NCI-H2081 treated with DMSO at 0.1 percent for 48 hours (cell line): ENCODE data around the gene MESP1.
A peak's percentile ranks its signal among the peaks of the same experiment; 100 is the strongest.

Experiments
- DNase-seq: peaks from one replicate; lab custom pipeline; 2025; lab: John Stamatoyannopoulos, UW

MESP1 gene

GRCh38 chr15:89758283-89758682 lies 7.2 kb upstream of the MESP1 start:
- no peak for DNase-seq

GRCh38 chr15:89756897-89757296 lies 5.8 kb upstream of the MESP1 start:
- no peak for DNase-seq

- DNase-seq: no peak
These were observed 4.7 kb upstream of the MESP1 start for GRCh38 chr15:89755701-89756100.

DNA sequence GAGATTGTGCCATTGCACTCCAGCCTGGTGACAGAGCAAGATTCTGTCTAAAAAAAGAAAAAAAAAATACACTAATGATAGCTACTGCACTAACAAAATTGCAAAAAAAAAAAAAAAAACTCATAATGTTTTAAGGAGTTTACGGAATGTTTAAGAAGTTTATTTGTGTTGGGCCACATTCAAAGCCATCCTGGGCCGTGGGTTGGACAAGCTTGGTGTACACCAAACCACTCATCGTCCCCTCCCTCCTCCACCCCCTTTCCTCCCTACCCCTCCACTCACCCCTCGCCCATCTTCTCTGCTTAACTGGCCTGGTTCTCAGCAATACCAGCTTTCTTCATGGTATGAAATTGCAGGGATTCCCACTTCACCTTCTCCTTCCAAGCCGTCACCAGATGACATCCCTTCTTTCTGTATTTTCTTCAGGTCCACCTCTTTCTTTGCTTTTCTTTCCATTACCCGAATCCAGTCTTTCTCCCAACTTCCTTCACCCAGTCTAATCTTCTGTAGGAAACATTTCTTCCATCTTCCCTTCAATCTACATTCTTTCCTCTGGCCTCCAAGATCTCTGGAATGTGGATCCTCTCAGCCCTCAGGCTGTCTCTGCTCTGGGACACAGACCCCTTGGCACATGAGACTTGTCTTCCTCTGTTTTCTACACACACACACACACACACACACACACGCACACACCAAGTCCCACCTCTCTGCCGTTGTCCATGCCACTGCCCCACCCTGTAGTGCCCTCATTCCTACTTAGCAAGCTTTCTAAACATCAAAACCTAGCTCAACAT lies 3.5 kb upstream of the MESP1 start:
- DNase-seq: no peak

DNA sequence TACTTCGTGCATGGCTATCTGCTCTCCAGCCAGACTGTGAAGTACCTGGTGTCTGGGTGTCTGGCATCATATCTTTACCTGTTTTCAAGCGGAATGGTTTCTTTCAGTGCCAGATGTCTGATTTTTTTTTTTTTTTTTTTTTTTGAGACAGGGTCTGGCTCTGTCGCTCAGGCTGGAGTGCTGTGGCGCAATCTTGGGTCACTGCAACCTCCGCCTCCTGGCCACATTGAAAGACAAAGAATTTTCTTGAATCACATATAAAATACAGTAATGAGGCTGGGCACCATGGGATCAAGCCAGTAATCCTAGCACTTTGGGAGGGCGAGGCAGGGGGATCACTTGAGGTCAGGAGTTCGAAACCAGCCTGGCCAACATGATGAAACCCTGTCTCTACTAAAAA lies 2.8 kb upstream of the MESP1 start:
- DNase-seq: no peak

- no peak for DNase-seq
These were observed 699 bp upstream of the MESP1 start for GRCh38 chr15:89751748-89752147.

GRCh38 chr15:89749951-89750559 lies 994 bp downstream of the MESP1 start:
- no peak for DNase-seq

GRCh38 chr15:89749526-89749925 lies 1.5 kb downstream of the MESP1 start:
- no peak for DNase-seq

- no peak for DNase-seq
These were observed 2.0 kb downstream of the MESP1 start for GRCh38 chr15:89749054-89749453.

DNA sequence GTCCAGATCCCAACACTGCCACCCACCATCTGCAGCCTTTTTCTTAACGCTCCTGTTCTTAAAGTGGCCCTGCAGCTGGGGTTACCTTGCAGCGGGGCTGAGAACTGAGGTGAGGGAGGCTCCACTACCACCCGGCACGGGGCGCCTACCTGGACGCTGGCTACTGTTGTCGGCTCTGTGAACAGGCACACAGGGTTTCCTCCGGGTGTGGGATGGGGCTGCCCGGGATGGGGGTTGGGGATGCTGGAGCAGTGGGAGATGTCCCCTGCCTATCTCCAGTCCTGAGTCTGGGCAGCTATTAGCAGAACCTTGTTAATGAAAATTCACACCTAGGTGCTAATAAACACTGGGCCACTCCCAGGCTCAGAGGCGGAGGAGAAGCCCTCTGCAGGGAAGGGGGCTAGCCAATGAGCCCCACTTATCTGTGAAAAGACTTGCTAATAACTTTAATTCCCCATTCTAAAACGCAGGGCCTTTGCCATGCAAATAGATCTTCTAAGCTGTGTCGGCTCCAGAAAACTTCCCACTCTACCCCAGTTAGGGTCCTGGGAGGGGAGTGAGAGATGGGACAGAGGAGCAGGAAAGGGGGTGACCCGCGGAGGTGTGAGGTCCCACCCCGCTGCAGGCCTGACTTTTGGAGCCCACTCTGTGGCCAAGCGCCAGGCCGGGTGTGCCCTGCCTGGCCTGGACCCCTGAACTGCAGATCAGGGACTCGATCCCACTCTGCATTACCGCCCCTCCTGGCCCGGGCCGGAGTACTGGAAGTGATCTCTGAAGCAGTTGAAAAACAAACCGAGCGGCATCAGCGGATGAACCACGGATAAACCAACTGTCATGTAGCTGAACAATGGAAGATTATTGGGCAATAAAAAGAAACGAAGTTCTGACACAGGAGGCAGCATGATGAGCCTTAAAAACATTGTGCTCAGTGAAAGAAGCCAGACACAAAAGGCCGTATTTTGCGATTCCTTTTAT lies 3.1 kb downstream of the MESP1 start:
- no peak for DNase-seq

DNA sequence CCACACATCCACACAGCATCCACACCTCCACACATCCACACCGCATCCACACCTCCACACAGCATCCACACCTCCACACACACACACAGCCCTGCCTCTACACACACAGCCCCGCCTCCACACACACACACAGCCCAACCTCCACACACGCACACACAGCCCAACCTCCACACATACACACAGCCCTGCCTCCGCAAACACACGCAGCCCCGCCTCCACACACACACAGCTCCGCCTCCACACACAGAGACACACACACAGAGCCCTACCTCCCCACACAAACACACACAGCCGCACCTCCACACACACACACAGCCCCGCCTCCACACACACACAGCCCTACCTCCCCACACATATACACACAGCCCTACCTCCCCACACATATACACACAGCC lies 4.7 kb downstream of the MESP1 start:
- no peak for DNase-seq

GRCh38 chr15:89745768-89746167 lies 5.3 kb downstream of the MESP1 start:
- DNase-seq: no peak

DNA sequence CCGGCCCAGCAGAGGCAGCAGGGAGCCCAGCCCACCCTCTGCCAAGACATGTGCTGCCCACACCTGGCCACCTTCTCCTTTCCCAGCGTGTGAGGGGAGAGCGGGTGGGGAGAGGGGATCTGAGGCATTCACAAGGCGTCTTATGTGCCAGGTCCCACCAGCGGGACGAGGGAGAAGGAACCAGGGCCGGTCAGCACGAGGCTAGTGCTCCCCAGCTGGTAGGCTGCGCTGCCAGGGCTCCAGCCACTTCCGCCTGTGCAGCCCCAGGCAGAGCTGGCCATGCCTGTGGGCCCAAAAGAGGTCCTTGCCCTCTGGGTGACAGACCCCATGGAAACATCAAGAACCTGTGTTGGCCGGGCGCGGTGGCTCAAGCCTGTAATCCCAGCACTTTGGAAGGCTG lies 5.9 kb downstream of the MESP1 start:
- DNase-seq: no peak

- no peak for DNase-seq
These were observed 7.5 kb downstream of the MESP1 start for GRCh38 chr15:89743594-89743993.

GRCh38 chr15:89743011-89743410 lies 8.0 kb downstream of the MESP1 start:
- no peak for DNase-seq

DNA sequence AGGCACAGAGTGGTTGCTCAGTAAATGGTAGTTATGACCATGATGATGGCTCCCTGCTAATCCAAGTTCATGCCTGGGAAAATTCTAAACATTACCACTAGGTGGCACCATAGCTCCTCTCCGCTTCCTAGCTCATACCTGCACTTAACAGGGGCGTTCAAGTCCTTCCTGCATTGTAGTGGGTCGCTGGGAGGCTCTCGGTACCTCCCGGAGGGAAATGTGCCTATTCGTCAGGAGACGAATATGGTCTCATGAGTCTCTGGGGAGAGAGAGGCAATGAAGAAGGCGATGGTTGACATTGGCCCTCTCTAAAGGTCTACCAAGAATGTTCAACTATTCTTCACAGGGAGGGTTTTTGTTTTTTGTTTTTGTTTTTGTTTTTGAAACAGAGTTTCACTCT lies 10.9 kb downstream of the MESP1 start:
- peak; percentile 54 for DNase-seq

GRCh38 chr15:89735773-89736172 lies 15.3 kb downstream of the MESP1 start:
- no peak for DNase-seq

DNA sequence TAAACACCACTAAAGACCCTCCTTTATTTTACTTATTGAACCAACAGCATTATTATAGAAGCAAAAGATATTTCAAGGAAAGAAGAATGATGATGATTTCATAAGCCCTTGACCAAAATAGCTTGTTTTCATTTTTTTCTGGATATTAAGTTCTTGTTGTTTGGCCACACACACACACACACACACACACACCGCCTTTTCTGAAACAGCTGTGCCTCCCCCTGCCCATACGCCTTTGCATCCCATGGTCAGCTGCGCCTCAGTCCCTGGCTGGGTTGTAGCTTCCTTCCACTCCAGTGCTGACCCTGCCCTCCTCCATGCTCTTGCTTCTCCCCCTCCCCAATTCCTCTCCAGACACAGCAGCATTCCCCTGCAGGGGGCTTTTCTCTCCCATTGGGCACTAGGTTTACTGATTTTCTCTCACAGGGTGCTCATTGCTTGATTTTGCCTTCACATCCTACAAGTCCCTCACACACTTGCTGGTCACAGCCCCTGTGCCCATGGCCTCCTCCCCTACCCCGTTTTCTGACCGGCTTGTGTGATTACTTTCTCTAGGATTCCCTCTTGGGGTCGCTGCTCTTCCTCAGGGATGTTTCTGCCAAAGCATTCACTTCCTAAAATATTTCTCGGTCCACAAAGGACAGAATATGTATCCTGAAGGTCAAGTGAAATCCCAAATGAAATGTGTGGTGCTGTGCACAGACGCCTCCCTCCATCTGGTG lies 18.4 kb downstream of the MESP1 start:
- no peak for DNase-seq

DNA sequence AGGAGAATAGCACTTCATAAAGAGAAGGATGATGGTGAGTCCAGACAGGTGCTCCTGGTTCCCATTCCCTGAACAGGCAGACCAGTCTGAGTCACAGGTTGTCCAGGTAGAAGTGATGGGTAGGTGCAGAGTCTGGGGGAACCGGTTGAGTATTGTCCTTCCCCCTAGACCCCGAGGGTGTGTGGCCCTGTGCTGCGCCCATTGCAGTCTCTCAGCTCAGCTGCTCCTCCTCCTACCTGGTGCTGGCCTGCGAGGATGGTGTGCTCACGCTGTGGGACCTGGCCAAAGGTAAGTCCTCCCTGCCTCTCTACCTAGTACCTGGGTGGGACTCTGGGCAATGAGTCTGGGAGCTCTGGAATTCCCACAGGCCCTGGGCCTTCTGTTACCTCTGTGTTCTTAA lies 19.8 kb downstream of the MESP1 start:
- DNase-seq: no peak

- DNase-seq: no peak
These were observed 22.8 kb downstream of the MESP1 start for GRCh38 chr15:89728254-89728653.

DNA sequence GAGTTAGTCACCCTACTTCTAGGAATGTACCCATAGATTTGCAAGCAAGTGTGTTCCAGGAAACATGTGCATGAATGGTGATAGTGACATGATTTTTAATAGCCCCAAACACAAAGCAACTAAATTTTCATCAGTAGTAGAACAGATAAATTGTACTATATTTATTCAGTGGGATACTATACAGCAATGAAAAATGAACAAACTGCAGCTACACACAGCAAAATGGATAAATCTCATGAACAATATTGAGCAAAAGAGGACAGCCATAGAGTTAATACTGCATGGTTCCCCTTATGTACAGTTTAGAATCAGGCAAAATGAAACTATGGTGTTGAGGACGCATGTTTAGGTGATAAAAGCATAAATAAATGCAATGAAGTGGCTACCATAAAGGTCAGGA lies 26.0 kb downstream of the MESP1 start:
- no peak for DNase-seq

GRCh38 chr15:89724621-89725020 lies 26.4 kb downstream of the MESP1 start:
- DNase-seq: no peak
